ENCODE results near the gene PRR20G. TPM values are rescaled to one million over a fixed set of nuclear protein-coding genes. Genes with fewer than 3 reads are reported as not detected.

PRR20G gene
- total RNA-seq, 2 experiments from 2014 or later: not detected

DNA sequence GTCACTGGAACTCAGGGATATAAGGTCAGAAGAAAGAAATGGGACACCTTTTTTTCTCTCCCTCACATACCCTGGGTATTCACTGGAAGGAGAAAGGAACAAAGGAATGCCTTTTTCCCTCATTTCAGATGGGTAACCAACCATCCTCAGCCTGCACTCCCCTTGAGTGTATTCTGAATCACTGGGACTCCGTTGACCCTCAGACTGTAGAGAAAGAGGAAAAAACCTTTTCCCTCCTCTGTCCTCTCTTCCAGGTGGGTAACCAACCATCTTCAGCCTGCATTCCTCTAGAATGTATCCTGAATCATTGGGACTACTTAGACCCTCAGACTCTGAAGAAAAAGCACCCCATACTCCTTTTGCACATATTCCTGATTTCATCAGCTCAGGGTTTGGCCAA lies 11.4 kb downstream of the PRR20G start:
- H3K27me3 Mint-ChIP-seq: peaks cover 14% of the 10 kb centered on the region
- POLR2A ChIA-PET: no interaction called here
- peaks cover 2% of the 10 kb centered on the region for H3K9me3 Mint-ChIP-seq (ENCODE audit: low read depth)
- DNase-seq: no peak
- intact Hi-C loops (cut with DNase I, micrococcal nuclease): no loop called here
- no peak overlapping the region for H3K4me3 Mint-ChIP-seq
- H3K4me1 Mint-ChIP-seq: no peaks in the 10 kb centered on the region
- no peak overlapping the region for H3K27ac Mint-ChIP-seq
- CTCF ChIA-PET: no interaction called here
- no peaks in the 10 kb centered on the region for H3K36me3 Mint-ChIP-seq (ENCODE audit: low read depth)
- no peak for ATAC-seq

DNA sequence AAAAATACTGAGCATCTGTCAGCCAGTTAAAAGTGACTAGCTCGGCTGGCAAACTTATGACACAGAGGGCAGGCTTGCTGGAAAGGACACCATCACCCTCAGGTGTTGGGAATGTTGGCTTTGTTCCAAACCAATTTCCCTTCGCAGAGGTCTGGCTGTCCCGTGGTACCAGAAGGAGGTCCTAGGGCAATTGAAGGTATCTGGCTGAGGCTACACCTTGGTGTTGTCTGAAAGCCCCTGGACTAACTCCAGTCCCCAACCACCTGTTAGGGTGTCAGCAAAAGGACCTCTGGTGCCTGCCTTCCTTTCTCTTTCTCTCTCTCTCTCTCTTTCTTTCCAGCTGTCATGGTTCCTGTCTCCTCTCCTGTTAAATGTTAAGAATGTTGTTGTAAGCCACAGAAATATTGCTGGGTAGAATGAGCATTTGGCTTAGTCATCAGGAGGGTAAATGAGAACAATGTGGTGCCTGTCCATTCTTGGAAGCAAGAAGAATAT lies 12.5 kb downstream of the PRR20G start:
- no peak overlapping the region for H3K27ac Mint-ChIP-seq
- no peak overlapping the region for H3K4me3 Mint-ChIP-seq
- peaks cover 2% of the 10 kb centered on the region for H3K9me3 Mint-ChIP-seq (ENCODE audit: low read depth)
- ChIA-PET POLR2A (no interaction called here), CTCF (no interaction called here)
- H3K36me3 Mint-ChIP-seq (ENCODE audit: low read depth): no peaks in the 10 kb centered on the region
- peaks cover 14% of the 10 kb centered on the region for H3K27me3 Mint-ChIP-seq
- DNase-seq (no peak), ATAC-seq (no peak)
- intact Hi-C loops (cut with DNase I, micrococcal nuclease): no loop called here
- no peaks in the 10 kb centered on the region for H3K4me1 Mint-ChIP-seq

DNA sequence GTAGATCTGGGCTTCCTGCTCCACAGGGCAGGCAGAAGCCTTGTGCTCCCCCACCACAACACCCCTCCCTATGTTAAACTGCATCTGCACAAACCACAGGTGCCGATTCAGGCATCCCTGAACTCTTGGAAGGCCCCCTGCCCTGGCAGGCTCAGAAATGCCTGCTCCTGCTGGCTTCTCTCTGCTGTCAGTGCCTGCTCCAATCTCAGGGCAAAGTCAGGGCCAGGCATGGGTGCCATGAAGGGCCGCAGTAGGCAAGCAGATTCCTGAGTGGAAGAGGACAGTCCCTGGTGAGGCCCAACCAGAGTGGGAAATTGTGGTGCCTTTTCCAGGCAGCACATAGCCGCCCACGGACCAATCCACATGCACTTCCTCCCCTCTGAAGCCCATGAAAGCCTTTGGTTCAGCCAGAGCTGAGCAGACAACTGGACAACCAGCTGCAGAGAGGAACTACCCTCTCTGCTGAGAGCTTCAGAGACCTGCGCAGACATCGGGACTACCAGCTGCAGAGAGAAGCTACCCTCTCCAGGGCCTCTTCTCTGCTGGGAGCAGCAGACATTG lies 13.6 kb downstream of the PRR20G start:
- no peaks in the 10 kb centered on the region for H3K4me1 Mint-ChIP-seq
- peaks cover 9% of the 10 kb centered on the region for H3K9me3 Mint-ChIP-seq (ENCODE audit: low read depth)
- ATAC-seq (no peak), DNase-seq (no peak)
- intact Hi-C loops (cut with DNase I, micrococcal nuclease): no loop called here
- H3K27me3 Mint-ChIP-seq: peaks cover 13% of the 10 kb centered on the region
- H3K27ac Mint-ChIP-seq: no peak overlapping the region
- no peaks in the 10 kb centered on the region for H3K36me3 Mint-ChIP-seq (ENCODE audit: low read depth)
- H3K4me3 Mint-ChIP-seq: no peak overlapping the region
- ChIA-PET CTCF (no interaction called here), POLR2A (no interaction called here)

DNA sequence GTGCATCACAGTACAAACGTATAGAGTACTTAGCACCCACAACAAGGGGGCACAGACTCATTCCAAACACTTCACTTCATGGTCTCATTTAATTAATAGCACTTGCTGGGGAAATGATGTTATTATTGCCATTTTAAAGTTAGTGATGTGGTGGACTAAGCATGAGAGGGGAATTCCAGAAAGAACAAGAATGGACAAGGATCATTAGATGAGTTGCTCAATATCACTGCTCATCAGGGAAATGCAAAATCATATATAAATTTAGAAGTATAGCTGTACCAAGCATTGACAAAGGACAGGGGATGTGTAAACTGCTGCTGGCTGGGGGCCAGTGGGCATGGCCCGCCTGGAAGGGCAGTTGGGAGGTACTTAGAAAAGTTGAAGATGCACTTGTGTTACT lies 14.6 kb downstream of the PRR20G start:
- Mint-ChIP-seq H3K4me3 (no peak overlapping the region), H3K4me1 (no peaks in the 10 kb centered on the region), H3K27ac (no peak overlapping the region), H3K27me3 (peaks cover 11% of the 10 kb centered on the region), H3K9me3 (ENCODE audit: low read depth) (peaks cover 14% of the 10 kb centered on the region), H3K36me3 (ENCODE audit: low read depth) (no peaks in the 10 kb centered on the region)
- ChIA-PET POLR2A (no interaction called here), CTCF (no interaction called here)
- intact Hi-C loops (cut with DNase I, micrococcal nuclease): no loop called here
- DNase-seq (no peak), ATAC-seq (no peak)

DNA sequence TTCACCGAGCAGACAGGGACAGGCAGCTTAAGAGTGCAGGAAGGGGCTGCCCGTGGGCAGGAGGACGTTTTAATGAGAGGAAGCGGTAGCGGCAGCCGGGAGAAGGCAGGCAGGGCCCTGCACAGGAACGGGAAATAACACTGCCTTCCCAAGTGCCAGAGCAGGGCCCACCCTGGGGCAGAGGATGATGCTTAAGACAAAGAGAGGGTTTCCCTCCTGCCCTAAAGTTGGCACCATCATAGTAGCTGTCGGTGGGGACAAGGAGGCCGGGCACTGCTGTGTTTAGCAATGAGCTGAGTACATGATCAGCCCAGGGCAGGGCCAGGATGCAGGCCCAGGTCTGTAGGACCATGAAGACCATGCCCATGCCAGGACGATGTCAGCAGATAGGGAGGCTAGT lies 21.7 kb downstream of the PRR20G start:
- POLR2A ChIA-PET: no interaction called here
- ATAC-seq (no peak), DNase-seq (no peak)
- Mint-ChIP-seq H3K4me1 (no peaks in the 10 kb centered on the region), H3K36me3 (ENCODE audit: low read depth) (no peaks in the 10 kb centered on the region), H3K4me3 (no peak overlapping the region), H3K27ac (no peak overlapping the region), H3K27me3 (peaks cover 2% of the 10 kb centered on the region), H3K9me3 (ENCODE audit: low read depth) (peaks cover 12% of the 10 kb centered on the region)
- CTCF ChIA-PET: no interaction called here
- intact Hi-C loops (cut with DNase I, micrococcal nuclease): no loop called here

DNA sequence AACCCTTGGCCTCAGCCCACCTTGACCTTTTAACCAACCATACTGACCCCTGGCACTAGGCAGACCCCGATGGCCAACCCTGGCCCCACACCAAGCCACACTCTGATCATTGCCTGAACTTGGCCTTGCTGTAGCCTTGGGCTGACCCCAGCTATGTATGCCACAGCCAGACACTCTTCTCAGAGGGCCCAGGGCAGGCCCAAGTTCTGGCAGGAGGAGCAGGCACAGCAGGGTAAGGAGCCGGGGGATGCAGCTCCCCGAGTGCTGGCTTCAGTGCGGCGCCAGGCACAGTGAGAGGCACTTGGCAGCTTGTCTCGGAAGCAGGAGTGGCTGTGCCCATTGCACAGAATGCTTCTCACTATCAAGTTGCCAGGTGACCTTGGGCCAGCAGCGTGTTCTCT lies 22.3 kb downstream of the PRR20G start:
- DNase-seq (no peak), ATAC-seq (no peak)
- ChIA-PET CTCF (interaction anchor here (0.7 kb wide), 1 partner anchor 26 kb away, joined by 3 read pairs; no protein-coding TSS in a partner anchor), POLR2A (no interaction called here)
- H3K36me3 Mint-ChIP-seq (ENCODE audit: low read depth): no peaks in the 10 kb centered on the region
- peaks cover 12% of the 10 kb centered on the region for H3K9me3 Mint-ChIP-seq (ENCODE audit: low read depth)
- no peak overlapping the region for H3K4me3 Mint-ChIP-seq
- peaks cover 2% of the 10 kb centered on the region for H3K27me3 Mint-ChIP-seq
- intact Hi-C loops (cut with DNase I, micrococcal nuclease): no loop called here
- no peak overlapping the region for H3K27ac Mint-ChIP-seq
- H3K4me1 Mint-ChIP-seq: no peaks in the 10 kb centered on the region

DNA sequence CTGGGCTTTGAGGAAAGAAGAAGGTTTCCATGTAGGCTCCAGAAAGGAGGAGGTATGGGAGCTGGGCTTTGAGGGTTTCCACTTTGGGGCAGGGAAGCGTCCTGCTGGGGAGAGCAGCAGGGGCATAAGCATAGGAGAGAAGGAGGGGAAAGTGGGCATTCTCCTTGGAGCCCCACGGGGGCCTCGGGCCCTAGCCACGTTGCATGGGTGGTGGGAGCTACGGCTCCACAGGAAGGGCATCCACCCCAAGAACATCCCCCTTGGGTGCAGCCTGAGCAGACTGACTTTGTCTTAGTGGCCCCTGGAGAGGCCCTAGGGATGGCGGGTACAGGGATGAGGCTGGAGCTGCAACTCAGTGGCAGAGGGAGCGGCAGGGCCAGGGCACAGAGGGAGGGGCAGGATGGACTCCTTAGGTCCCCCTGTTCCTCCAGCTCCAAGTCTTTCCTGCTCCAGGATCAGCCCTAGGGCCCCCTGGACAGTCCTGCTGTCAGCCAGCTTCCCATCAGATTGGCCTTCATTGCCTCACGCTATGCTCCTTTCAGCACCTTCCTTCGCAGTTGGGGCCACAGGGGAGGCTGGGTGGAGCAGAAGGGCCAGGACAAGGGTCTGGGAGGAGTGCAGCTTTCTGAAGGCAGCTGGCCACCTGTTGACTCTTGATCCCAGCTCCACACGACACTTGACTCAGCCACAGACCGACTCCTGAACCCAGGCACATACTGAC lies 22.9 kb downstream of the PRR20G start:
- ATAC-seq (no peak), DNase-seq (no peak)
- intact Hi-C loops (cut with DNase I, micrococcal nuclease): no loop called here
- ChIA-PET POLR2A (no interaction called here), CTCF (interaction anchor here (0.7 kb wide), 1 partner anchor 25 kb away, joined by 3 read pairs; no protein-coding TSS in a partner anchor)
- no peak overlapping the region for H3K27ac Mint-ChIP-seq
- H3K9me3 Mint-ChIP-seq (ENCODE audit: low read depth): peaks cover 11% of the 10 kb centered on the region
- H3K27me3 Mint-ChIP-seq: peaks cover under 1% of the 10 kb centered on the region
- no peak overlapping the region for H3K4me3 Mint-ChIP-seq
- no peaks in the 10 kb centered on the region for H3K4me1 Mint-ChIP-seq
- no peaks in the 10 kb centered on the region for H3K36me3 Mint-ChIP-seq (ENCODE audit: low read depth)

DNA sequence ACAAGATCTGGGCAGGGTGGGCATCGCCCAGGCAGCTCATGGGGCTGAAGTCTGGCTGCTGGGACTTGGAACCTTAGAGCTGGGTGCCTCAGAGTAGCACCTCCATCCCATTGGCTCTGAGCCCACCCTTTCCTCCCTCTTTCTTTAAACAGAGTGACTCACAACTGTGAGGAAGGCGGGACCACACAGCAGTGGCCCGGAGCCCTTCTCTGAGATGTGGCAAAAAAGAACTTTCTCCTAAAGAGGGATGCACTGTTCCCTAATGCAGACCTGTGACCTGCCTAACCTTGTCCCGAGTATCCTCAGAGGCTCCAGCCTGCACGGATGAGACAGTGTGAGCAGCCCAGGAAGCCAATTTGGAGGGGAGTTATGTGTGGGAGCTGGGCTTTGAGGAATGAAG lies 23.6 kb downstream of the PRR20G start:
- H3K4me3 Mint-ChIP-seq: no peak overlapping the region
- POLR2A ChIA-PET: no interaction called here

DNA sequence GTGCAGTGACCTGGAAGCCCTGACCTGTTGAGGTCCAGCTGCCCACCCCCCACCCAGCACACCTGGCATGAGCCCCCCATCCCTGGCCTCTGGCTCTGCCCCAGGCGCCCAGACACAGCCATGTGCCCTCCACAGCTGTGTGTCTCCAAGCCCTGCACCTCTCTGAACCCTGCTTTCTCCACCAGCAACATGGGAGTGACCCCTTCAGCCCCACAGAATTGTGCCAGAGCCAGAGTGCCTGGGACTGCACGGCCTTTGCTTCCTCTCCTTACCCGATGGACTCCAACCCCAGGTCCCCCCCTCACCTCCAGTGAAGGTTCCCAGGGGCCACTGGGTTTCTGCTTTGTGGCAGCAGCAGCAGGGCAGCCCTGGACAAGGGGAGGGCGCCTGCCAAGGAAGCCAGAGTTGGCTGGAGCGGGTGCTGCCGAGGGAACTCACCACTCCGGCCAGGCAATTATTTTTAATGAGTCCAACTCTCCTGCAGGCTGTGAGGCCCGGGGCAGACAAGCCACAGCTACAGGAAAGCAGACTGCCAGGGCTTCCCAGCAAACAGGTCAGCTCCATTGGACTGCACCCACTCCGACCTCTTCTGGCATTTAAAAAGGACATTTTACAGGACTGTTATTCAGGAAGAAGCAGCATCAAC lies 24.1 kb downstream of the PRR20G start:
- H3K27me3 Mint-ChIP-seq: no peaks in the 10 kb centered on the region
- intact Hi-C loops (cut with DNase I, micrococcal nuclease): no loop called here
- H3K4me1 Mint-ChIP-seq: no peaks in the 10 kb centered on the region
- ChIA-PET POLR2A (no interaction called here), CTCF (no interaction called here)
- no peak for DNase-seq
- no peaks in the 10 kb centered on the region for H3K36me3 Mint-ChIP-seq (ENCODE audit: low read depth)
- H3K9me3 Mint-ChIP-seq (ENCODE audit: low read depth): peaks cover 3% of the 10 kb centered on the region
- H3K4me3 Mint-ChIP-seq: no peak overlapping the region
- H3K27ac Mint-ChIP-seq: no peak overlapping the region
- no peak for ATAC-seq

More for the DNA sequence above, 23.6 kb downstream of the PRR20G start:
- DNase-seq: no peak
- no peaks in the 10 kb centered on the region for H3K4me1 Mint-ChIP-seq
- no peaks in the 10 kb centered on the region for H3K36me3 Mint-ChIP-seq (ENCODE audit: low read depth)
- H3K27ac Mint-ChIP-seq: no peak overlapping the region
- CTCF ChIA-PET: no interaction called here
- no peak for ATAC-seq
- H3K27me3 Mint-ChIP-seq: no peaks in the 10 kb centered on the region
- peaks cover 5% of the 10 kb centered on the region for H3K9me3 Mint-ChIP-seq (ENCODE audit: low read depth)
- intact Hi-C loops (cut with DNase I, micrococcal nuclease): no loop called here

DNA sequence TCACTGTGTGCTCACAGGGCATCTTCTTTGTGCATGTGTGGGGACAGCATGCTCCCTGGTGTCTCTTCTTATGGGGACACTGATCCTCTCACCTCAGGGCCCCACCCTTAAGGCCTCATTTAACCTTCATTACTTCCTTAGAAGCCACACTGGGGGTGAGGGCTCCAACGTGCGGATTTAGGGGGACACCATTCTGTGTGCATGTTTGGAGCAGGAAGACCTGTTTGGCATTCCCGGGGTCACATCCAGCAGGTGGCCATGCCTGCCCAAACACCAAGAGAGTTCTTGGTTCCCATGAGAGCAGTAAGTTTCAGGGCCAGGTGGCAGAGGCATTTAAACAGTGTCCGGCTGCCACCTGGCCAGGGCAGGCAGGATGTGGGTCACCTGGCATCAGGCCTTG lies 24.8 kb downstream of the PRR20G start:
- Mint-ChIP-seq H3K9me3 (ENCODE audit: low read depth) (no peaks in the 10 kb centered on the region), H3K4me3 (no peak overlapping the region), H3K36me3 (ENCODE audit: low read depth) (no peaks in the 10 kb centered on the region), H3K27me3 (no peaks in the 10 kb centered on the region), H3K27ac (no peak overlapping the region), H3K4me1 (no peaks in the 10 kb centered on the region)
- intact Hi-C loops (cut with DNase I, micrococcal nuclease): no loop called here
- CTCF ChIA-PET: no interaction called here
- no peak for ATAC-seq
- POLR2A ChIA-PET: no interaction called here
- DNase-seq: no peak

DNA sequence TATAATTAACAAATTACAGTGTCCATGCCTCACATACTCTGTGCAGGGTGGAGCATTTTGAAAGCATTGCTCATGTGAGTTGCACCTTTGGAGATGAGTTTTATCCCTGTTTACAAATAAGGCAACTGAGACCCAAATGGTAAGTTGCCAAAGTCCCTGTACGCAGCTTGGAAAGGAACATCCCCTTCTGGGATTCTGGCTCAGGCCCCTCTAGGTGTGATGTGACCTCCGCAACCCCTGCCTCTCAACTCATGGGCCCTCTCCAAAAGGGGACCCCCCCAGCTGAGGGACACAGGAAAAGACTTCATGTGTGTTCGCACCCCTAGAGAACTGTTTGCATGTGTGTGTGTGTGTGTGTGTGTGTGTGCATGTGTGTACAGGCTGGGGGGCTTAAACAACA lies 25.3 kb downstream of the PRR20G start:
- Mint-ChIP-seq H3K36me3 (ENCODE audit: low read depth) (no peaks in the 10 kb centered on the region), H3K9me3 (ENCODE audit: low read depth) (no peaks in the 10 kb centered on the region), H3K27me3 (no peaks in the 10 kb centered on the region), H3K4me3 (no peak overlapping the region), H3K27ac (no peak overlapping the region), H3K4me1 (no peaks in the 10 kb centered on the region)
- no peak for DNase-seq
- intact Hi-C loops (cut with DNase I, micrococcal nuclease): no loop called here
- CTCF ChIA-PET: no interaction called here
- POLR2A ChIA-PET: no interaction called here
- no peak for ATAC-seq

DNA sequence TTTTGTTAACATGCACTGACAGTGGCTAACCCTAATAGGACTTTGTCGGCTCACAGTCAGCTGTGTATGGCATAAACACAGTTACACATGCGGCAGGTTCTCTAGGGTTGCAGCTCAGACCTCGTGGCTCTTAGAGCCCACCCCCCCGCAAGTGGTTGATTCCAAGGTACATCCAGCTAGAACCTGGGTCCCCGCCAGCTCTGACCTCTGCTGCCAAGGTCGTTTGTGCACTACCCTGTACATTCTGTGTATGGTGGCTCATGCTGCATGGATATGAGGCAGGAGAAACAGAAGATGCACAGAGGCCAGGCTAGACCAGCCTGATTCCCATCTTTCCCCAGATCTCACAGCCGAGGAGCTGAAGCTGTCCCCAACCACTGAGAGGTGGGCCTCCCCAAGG lies 25.9 kb downstream of the PRR20G start:
- POLR2A ChIA-PET: no interaction called here
- intact Hi-C loops (cut with DNase I, micrococcal nuclease): no loop called here
- H3K27ac Mint-ChIP-seq: no peak overlapping the region
- H3K36me3 Mint-ChIP-seq (ENCODE audit: low read depth): no peaks in the 10 kb centered on the region
- no peaks in the 10 kb centered on the region for H3K9me3 Mint-ChIP-seq (ENCODE audit: low read depth)
- CTCF ChIA-PET: no interaction called here
- H3K4me1 Mint-ChIP-seq: no peaks in the 10 kb centered on the region
- DNase-seq: no peak
- H3K4me3 Mint-ChIP-seq: no peak overlapping the region
- ATAC-seq: no peak
- no peaks in the 10 kb centered on the region for H3K27me3 Mint-ChIP-seq
